ENCODE data around the gene CRYBG1.

The CRYBG1 gene

GRCh38 chr6:106609699-106610098 is 249.2 kb downstream of the CRYBG1 start:
- peaks cover 2% of the 10 kb centered on the region for H3K79me1 ChIP-seq (ENCODE audit: low read depth, low read length)
- no peak for DNase-seq (ENCODE audit: low spot score)

DNA sequence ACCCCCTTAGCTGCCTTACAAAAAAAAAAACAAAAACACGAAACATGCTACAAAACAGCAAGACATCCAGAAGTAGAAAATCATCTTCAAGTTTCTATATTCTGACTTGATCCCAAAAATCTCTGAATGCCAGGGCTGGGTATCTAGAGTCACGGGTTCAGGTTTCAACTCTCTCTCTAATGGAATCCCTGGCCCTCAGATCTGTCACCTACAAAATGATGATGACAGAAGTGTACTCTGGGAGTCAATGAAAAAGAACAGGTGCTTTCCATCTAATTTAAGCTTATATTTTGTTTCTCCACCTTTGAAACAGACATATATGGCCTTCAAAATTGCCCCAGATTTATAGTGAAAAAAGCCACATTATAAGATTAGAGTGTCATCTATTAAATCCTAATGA is 250.5 kb downstream of the CRYBG1 start:
- no peak overlapping the region for H3K9ac ChIP-seq (ENCODE audit: low read depth, low read length, poor library complexity)

More at GRCh38 chr6:106609699-106610098, 249.2 kb downstream of the CRYBG1 start:
- no peak overlapping the region for H4K8ac ChIP-seq (ENCODE audit: low read depth, low read length)
- peaks cover 0 to 2% (median 0%) of the 10 kb centered on the region in 3 experiments for H3K27me3 ChIP-seq (ENCODE audit: control insufficient read depth in 3 of 3, insufficient read depth in 3 of 3, low read depth in 1 of 3, low read length in 3 of 3)
- H3K4me1 ChIP-seq (ENCODE audit: control insufficient read depth in 2 of 2, insufficient read depth in 1 of 2, low read depth in 1 of 2, low read length in 2 of 2): no peaks in the 10 kb centered on the region
- no CpG with 5 or more reads among the region's 6 CpGs for WGBS, 2 donors (ENCODE audit: extremely low coverage in 2 of 2, insufficient read length in 2 of 2, insufficient replicate concordance in 1 of 2)
- no peak overlapping the region for H3K4me2 ChIP-seq (ENCODE audit: insufficient read depth, low read length, poor library complexity, severe bottlenecking)
- H2BK120ac ChIP-seq (ENCODE audit: low read depth, low read length): no peak overlapping the region
- H3K4ac ChIP-seq (ENCODE audit: low read length): no peak overlapping the region
- no peak overlapping the region for H3K27ac ChIP-seq (replicated peaks; ENCODE audit: low read length)
- no peak overlapping the region for H2BK15ac ChIP-seq (ENCODE audit: low read length)
- H2AK5ac ChIP-seq (ENCODE audit: low read depth, low read length): no peak overlapping the region
- H3K9me3 ChIP-seq (replicated peaks in 1 of 2; ENCODE audit: control insufficient read depth in 2 of 2, insufficient read depth in 1 of 2, low read depth in 1 of 2, low read length in 2 of 2): no peaks in the 10 kb centered on the region
- H3K23ac ChIP-seq (ENCODE audit: low read depth, low read length, poor library complexity): no peak overlapping the region
- no peak overlapping the region for H3K9ac ChIP-seq (ENCODE audit: low read depth, low read length, poor library complexity)
- H4K91ac ChIP-seq (ENCODE audit: low read depth, low read length, poor library complexity): no peak overlapping the region
- no peak overlapping the region for H2AFZ ChIP-seq (ENCODE audit: low read length)
- H3K36me3 ChIP-seq (replicated peaks in 1 of 2; ENCODE audit: control insufficient read depth in 2 of 2, insufficient read depth in 2 of 2, low read length in 2 of 2): peaks cover 0 to 2% of the 10 kb centered on the region in 2 donors
- no peak overlapping the region for H3K18ac ChIP-seq (ENCODE audit: low read length)
- no peak overlapping the region for H2BK5ac ChIP-seq (ENCODE audit: low read length)
- no peak overlapping the region for H3K4me3 ChIP-seq (ENCODE audit: low read length in 2 of 2)
- no peak overlapping the region for H2BK12ac ChIP-seq (ENCODE audit: low read length)
- H3K14ac ChIP-seq (ENCODE audit: low read length): no peak overlapping the region

DNA sequence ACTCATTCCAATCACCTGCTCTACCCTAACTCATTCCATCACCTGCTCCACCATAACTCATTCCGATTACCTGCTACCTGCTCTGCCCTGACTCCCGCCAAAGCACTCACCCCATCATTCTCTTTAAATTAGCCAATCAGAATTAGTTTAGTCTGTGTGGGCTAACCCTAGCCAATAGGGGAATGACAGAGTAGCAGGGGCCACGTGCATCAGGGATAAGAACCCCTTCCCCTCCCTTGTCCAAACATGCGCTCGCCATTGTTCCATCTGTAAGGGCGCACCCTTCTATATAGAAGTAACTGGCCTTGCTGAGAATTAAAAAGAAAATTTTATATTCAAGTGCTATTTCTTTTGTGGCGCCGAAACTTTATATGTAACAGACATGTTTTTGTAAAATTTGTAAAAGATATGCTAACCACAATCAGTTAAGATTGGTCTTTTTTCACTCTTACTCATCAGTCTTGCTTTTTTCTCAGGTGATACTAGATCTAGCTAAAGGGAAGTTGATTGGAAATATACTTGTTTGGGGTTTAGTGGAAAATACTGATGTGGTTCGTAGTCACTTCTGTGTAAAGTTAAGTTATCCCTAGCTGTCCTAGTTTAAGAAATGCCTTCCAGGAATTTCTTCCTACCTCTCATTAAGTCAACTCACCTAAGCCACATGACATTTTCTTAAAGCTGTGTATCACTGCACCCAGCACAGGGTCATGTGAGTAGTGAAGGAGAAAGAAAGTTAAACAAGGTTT is 252.3 kb downstream of the CRYBG1 start:
- no peak overlapping the region for H4K91ac ChIP-seq (ENCODE audit: low read depth, low read length, poor library complexity)
- no peak overlapping the region for H2BK5ac ChIP-seq (ENCODE audit: low read length)
- no peak overlapping the region for H3K4me3 ChIP-seq (ENCODE audit: low read length in 2 of 2)
- no CpG with 5 or more reads among the region's 9 CpGs for WGBS, 2 donors (ENCODE audit: extremely low coverage in 2 of 2, insufficient read length in 2 of 2, insufficient replicate concordance in 1 of 2)
- H3K4me2 ChIP-seq (ENCODE audit: insufficient read depth, low read length, poor library complexity, severe bottlenecking): no peak overlapping the region
- no peak overlapping the region for H2BK12ac ChIP-seq (ENCODE audit: low read length)
- no peak overlapping the region for H3K18ac ChIP-seq (ENCODE audit: low read length)
- DNase-seq (ENCODE audit: low spot score): no peak
- no peak overlapping the region for H2BK120ac ChIP-seq (ENCODE audit: low read depth, low read length)
- H3K36me3 ChIP-seq (replicated peaks in 1 of 2; ENCODE audit: control insufficient read depth in 2 of 2, insufficient read depth in 2 of 2, low read length in 2 of 2): peaks cover 0 to 4% of the 10 kb centered on the region in 2 donors
- no peak overlapping the region for H2AK5ac ChIP-seq (ENCODE audit: low read depth, low read length)
- H3K9me3 ChIP-seq (replicated peaks in 1 of 2; ENCODE audit: control insufficient read depth in 2 of 2, insufficient read depth in 1 of 2, low read depth in 1 of 2, low read length in 2 of 2): no peaks in the 10 kb centered on the region
- H3K27me3 ChIP-seq (ENCODE audit: control insufficient read depth in 3 of 3, insufficient read depth in 3 of 3, low read depth in 1 of 3, low read length in 3 of 3): no peaks in the 10 kb centered on the region
- no peak overlapping the region for H4K8ac ChIP-seq (ENCODE audit: low read depth, low read length)
- H2BK15ac ChIP-seq (ENCODE audit: low read length): no peak overlapping the region
- no peak overlapping the region for H2AFZ ChIP-seq (ENCODE audit: low read length)
- H3K9ac ChIP-seq (ENCODE audit: low read depth, low read length, poor library complexity): no peak overlapping the region
- no peaks in the 10 kb centered on the region for H3K4me1 ChIP-seq (ENCODE audit: control insufficient read depth in 2 of 2, insufficient read depth in 1 of 2, low read depth in 1 of 2, low read length in 2 of 2)
- H3K14ac ChIP-seq (ENCODE audit: low read length): no peak overlapping the region
- no peaks in the 10 kb centered on the region for H3K79me1 ChIP-seq (ENCODE audit: low read depth, low read length)
- no peak overlapping the region for H3K23ac ChIP-seq (ENCODE audit: low read depth, low read length, poor library complexity)
- no peak overlapping the region for H3K27ac ChIP-seq (replicated peaks; ENCODE audit: low read length)
- no peak overlapping the region for H3K4ac ChIP-seq (ENCODE audit: low read length)

More for the DNA sequence above, 250.5 kb downstream of the CRYBG1 start:
- no peak overlapping the region for H3K18ac ChIP-seq (ENCODE audit: low read length)
- no peak overlapping the region for H2BK15ac ChIP-seq (ENCODE audit: low read length)
- H2AFZ ChIP-seq (ENCODE audit: low read length): no peak overlapping the region
- no peak for DNase-seq (ENCODE audit: low spot score)
- H2AK5ac ChIP-seq (ENCODE audit: low read depth, low read length): no peak overlapping the region
- WGBS, 2 donors (ENCODE audit: extremely low coverage in 2 of 2, insufficient read length in 2 of 2, insufficient replicate concordance in 1 of 2): no CpG with 5 or more reads among the region's 2 CpGs
- H3K4ac ChIP-seq (ENCODE audit: low read length): no peak overlapping the region
- H3K9me3 ChIP-seq (replicated peaks in 1 of 2; ENCODE audit: control insufficient read depth in 2 of 2, insufficient read depth in 1 of 2, low read depth in 1 of 2, low read length in 2 of 2): no peaks in the 10 kb centered on the region
- H3K4me3 ChIP-seq (ENCODE audit: low read length in 2 of 2): no peak overlapping the region
- H4K91ac ChIP-seq (ENCODE audit: low read depth, low read length, poor library complexity): no peak overlapping the region
- no peak overlapping the region for H4K8ac ChIP-seq (ENCODE audit: low read depth, low read length)
- H3K4me1 ChIP-seq (ENCODE audit: control insufficient read depth in 2 of 2, insufficient read depth in 1 of 2, low read depth in 1 of 2, low read length in 2 of 2): no peaks in the 10 kb centered on the region
- no peak overlapping the region for H3K27ac ChIP-seq (replicated peaks; ENCODE audit: low read length)
- H3K14ac ChIP-seq (ENCODE audit: low read length): no peak overlapping the region
- no peak overlapping the region for H2BK5ac ChIP-seq (ENCODE audit: low read length)
- H3K27me3 ChIP-seq (ENCODE audit: control insufficient read depth in 3 of 3, insufficient read depth in 3 of 3, low read depth in 1 of 3, low read length in 3 of 3): no peaks in the 10 kb centered on the region
- H3K23ac ChIP-seq (ENCODE audit: low read depth, low read length, poor library complexity): no peak overlapping the region
- H2BK12ac ChIP-seq (ENCODE audit: low read length): no peak overlapping the region
- H3K79me1 ChIP-seq (ENCODE audit: low read depth, low read length): no peaks in the 10 kb centered on the region
- no peak overlapping the region for H3K4me2 ChIP-seq (ENCODE audit: insufficient read depth, low read length, poor library complexity, severe bottlenecking)
- H2BK120ac ChIP-seq (ENCODE audit: low read depth, low read length): no peak overlapping the region
- H3K36me3 ChIP-seq (replicated peaks in 1 of 2; ENCODE audit: control insufficient read depth in 2 of 2, insufficient read depth in 2 of 2, low read length in 2 of 2): no peaks in the 10 kb centered on the region

- Histone ChIP-seq H3K9ac (ENCODE audit: low read depth, low read length, poor library complexity) (no peak overlapping the region), H3K27me3 (ENCODE audit: control insufficient read depth in 3 of 3, insufficient read depth in 3 of 3, low read depth in 1 of 3, low read length in 3 of 3) (no peaks in the 10 kb centered on the region), H2AFZ (ENCODE audit: low read length) (no peak overlapping the region), H2BK120ac (ENCODE audit: low read depth, low read length) (no peak overlapping the region), H3K18ac (ENCODE audit: low read length) (no peak overlapping the region), H3K36me3 (replicated peaks in 1 of 2; ENCODE audit: control insufficient read depth in 2 of 2, insufficient read depth in 2 of 2, low read length in 2 of 2) (peaks cover 0 to 7% of the 10 kb centered on the region in 2 donors), H3K79me1 (ENCODE audit: low read depth, low read length) (no peaks in the 10 kb centered on the region), H4K8ac (ENCODE audit: low read depth, low read length) (no peak overlapping the region), H2BK15ac (ENCODE audit: low read length) (no peak overlapping the region), H3K4me2 (ENCODE audit: insufficient read depth, low read length, poor library complexity, severe bottlenecking) (no peak overlapping the region), H3K4me3 (ENCODE audit: low read length in 2 of 2) (no peak overlapping the region), H3K4me1 (ENCODE audit: control insufficient read depth in 2 of 2, insufficient read depth in 1 of 2, low read depth in 1 of 2, low read length in 2 of 2) (no peaks in the 10 kb centered on the region), H3K4ac (ENCODE audit: low read length) (no peak overlapping the region), H3K27ac (replicated peaks; ENCODE audit: low read length) (no peak overlapping the region), H3K14ac (ENCODE audit: low read length) (no peak overlapping the region), H2BK12ac (ENCODE audit: low read length) (no peak overlapping the region), H2BK5ac (ENCODE audit: low read length) (no peak overlapping the region), H2AK5ac (ENCODE audit: low read depth, low read length) (no peak overlapping the region), H3K23ac (ENCODE audit: low read depth, low read length, poor library complexity) (no peak overlapping the region), H4K91ac (ENCODE audit: low read depth, low read length, poor library complexity) (no peak overlapping the region), H3K9me3 (replicated peaks in 1 of 2; ENCODE audit: control insufficient read depth in 2 of 2, insufficient read depth in 1 of 2, low read depth in 1 of 2, low read length in 2 of 2) (no peaks in the 10 kb centered on the region)
- no peak for DNase-seq (ENCODE audit: low spot score)
- 100% methylated on average over 1 of the region's 1 CpG; no CpG with 5 or more reads in 1 of the 2 donors for WGBS, 2 donors (ENCODE audit: extremely low coverage in 2 of 2, insufficient read length in 2 of 2, insufficient replicate concordance in 1 of 2)
Measured at GRCh38 chr6:106613590-106613989, 253.1 kb downstream of the CRYBG1 start.

All from neuronal stem cell (in vitro differentiated cells).